ENCODE data around the gene VAV1.

DNA sequence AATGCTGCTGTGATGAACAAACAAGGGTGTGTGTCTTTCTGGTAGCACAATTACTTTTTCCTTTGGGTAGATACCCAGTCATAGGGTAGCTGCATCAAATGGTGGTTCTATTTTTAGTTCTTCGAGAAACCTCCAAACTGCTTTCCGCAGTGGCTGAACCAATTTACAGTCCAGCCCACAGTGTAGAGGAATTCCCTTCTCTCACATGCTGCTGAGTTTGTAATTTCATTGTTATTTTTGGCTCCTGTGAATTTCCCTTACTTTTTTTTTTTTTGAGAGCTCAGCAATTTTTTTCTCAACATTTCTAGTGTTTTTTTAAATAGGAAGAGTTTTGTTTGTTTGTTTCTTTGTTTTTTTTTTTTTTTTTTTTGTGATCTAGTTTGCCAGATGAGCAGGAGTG lies 77.4 kb downstream of the VAV1 start:
- TF ChIP-seq, protein P1, sequence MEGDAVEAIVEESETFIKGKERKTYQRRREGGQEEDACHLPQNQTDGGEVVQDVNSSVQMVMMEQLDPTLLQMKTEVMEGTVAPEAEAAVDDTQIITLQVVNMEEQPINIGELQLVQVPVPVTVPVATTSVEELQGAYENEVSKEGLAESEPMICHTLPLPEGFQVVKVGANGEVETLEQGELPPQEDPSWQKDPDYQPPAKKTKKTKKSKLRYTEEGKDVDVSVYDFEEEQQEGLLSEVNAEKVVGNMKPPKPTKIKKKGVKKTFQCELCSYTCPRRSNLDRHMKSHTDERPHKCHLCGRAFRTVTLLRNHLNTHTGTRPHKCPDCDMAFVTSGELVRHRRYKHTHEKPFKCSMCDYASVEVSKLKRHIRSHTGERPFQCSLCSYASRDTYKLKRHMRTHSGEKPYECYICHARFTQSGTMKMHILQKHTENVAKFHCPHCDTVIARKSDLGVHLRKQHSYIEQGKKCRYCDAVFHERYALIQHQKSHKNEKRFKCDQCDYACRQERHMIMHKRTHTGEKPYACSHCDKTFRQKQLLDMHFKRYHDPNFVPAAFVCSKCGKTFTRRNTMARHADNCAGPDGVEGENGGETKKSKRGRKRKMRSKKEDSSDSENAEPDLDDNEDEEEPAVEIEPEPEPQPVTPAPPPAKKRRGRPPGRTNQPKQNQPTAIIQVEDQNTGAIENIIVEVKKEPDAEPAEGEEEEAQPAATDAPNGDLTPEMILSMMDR (IDR thresholded peaks at IDR 0.05; ENCODE audit: extremely low read depth in 1 of 2, insufficient read depth in 1 of 2, low read depth in 1 of 2, low read length in 2 of 2) = no peak
- TF ChIP-seq POLR2AphosphoS5 (IDR thresholded peaks at IDR 0.05; ENCODE audit: insufficient read depth, low read depth, low read length) = no peak
- no peak for TF ChIP-seq JUN (IDR thresholded peaks at IDR 0.05; ENCODE audit: borderline replicate concordance, insufficient read depth, insufficient read length, low read depth)
- TF ChIP-seq, protein P2, sequence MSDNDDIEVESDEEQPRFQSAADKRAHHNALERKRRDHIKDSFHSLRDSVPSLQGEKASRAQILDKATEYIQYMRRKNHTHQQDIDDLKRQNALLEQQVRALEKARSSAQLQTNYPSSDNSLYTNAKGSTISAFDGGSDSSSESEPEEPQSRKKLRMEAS (IDR thresholded peaks at IDR 0.05; ENCODE audit: insufficient read depth, insufficient read length) = no peak
